Muscle layer of duodenum (tissue), 2 donors: ENCODE data around the gene HAUS2.

Experiments used
- H3K27ac ChIP-seq: one replicate; pipeline ENCODE4 v1.7.0; 2013; ENCODE audit warnings: mild to moderate bottlenecking, low read length
- H3K27me3 ChIP-seq: one replicate; pipeline ENCODE4 v1.7.0; 2013; ENCODE audit warnings: low read depth, mild to moderate bottlenecking, control low read depth, low read length
- H3K36me3 ChIP-seq, 2 donors: one replicate each; pipeline ENCODE4 v1.7.0; 2013; ENCODE audit warnings: low read length in 2 of 2, control low read depth in 1 of 2, mild to moderate bottlenecking in 1 of 2; ENCODE audit not compliant: insufficient read depth in 2 of 2, control insufficient read depth in 1 of 2
- H3K4me1 ChIP-seq, 2 donors: one replicate each; pipeline ENCODE4 v1.7.0; 2013; ENCODE audit warnings: low read length in 2 of 2, mild to moderate bottlenecking in 2 of 2, control low read depth in 1 of 2, moderate library complexity in 1 of 2; ENCODE audit not compliant: insufficient read depth in 2 of 2, control insufficient read depth in 1 of 2
- H3K4me3 ChIP-seq, 2 donors: one replicate each; pipeline ENCODE4 v1.7.0; 2013; ENCODE audit warnings: low read length in 2 of 2, low read depth in 1 of 2, mild to moderate bottlenecking in 1 of 2
- H3K9me3 ChIP-seq, 2 donors: one replicate each; pipeline ENCODE4 v1.7.0; 2013; ENCODE audit warnings: low read length in 2 of 2, control low read depth in 1 of 2, mild to moderate bottlenecking in 1 of 2; ENCODE audit not compliant: control insufficient read depth in 1 of 2
- donor health status: healthy.

The HAUS2 gene

GRCh38 chr15:42616107-42616506 is 67.5 kb downstream of the HAUS2 start:
- Histone ChIP-seq H3K4me1 (no peaks in the 10 kb centered on the region), H3K4me3 (no peak overlapping the region), H3K27ac (no peak overlapping the region), H3K27me3 (no peaks in the 10 kb centered on the region), H3K9me3 (no peaks in the 10 kb centered on the region), H3K36me3 (peaks cover 0 to 9% of the 10 kb centered on the region in 2 donors)
